Endothelial cell of umbilical vein (primary cell): ENCODE results near the gene ZNF800.

Source experiments
- POLR2A ChIP-seq: IDR thresholded peaks from 2 replicates; pipeline ENCODE4 v1.6.1; 2012; ENCODE audit warnings: low read depth, mild to moderate bottlenecking, control low read depth, low read length
- TF ChIP-seq, protein P1 (sequence below), 2 donors: IDR thresholded peaks; 1 replicate in 1 of 2; 2 replicates in 1 of 2; pipeline ENCODE4 v1.5.1; 2011; ENCODE audit warnings: low read length in 2 of 2, mild to moderate bottlenecking in 2 of 2, moderate library complexity in 2 of 2, control low read depth in 1 of 2, inconsistent platforms in 1 of 2, low read depth in 1 of 2; ENCODE audit not compliant: insufficient read depth in 1 of 2; ENCODE audit errors: extremely low read depth in 1 of 2

DNA sequence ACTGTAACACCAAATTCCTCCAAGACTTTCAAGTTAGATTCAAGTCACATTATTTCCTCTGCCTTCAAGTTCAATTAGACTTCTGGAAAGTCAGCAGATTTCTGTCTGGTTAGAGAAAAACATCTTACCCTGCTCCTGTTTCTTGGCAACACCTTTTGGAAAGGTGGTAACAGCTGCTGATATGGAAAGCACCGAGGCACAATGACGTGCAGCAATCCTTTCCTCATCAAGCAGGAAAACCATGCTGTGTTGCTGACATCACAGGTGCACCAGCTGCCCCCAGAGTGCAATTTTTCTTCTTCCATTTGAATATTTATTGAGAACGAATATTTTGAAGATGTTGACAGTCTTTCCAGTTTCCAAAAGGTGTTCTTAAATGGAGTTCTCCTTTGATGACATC is 41.9 kb downstream of the ZNF800 start:
- TF ChIP-seq, protein P1, sequence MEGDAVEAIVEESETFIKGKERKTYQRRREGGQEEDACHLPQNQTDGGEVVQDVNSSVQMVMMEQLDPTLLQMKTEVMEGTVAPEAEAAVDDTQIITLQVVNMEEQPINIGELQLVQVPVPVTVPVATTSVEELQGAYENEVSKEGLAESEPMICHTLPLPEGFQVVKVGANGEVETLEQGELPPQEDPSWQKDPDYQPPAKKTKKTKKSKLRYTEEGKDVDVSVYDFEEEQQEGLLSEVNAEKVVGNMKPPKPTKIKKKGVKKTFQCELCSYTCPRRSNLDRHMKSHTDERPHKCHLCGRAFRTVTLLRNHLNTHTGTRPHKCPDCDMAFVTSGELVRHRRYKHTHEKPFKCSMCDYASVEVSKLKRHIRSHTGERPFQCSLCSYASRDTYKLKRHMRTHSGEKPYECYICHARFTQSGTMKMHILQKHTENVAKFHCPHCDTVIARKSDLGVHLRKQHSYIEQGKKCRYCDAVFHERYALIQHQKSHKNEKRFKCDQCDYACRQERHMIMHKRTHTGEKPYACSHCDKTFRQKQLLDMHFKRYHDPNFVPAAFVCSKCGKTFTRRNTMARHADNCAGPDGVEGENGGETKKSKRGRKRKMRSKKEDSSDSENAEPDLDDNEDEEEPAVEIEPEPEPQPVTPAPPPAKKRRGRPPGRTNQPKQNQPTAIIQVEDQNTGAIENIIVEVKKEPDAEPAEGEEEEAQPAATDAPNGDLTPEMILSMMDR (IDR thresholded peaks at IDR 0.05; ENCODE audit: extremely low read depth in 1 of 2, insufficient read depth in 1 of 2, low read depth in 1 of 2, low read length in 2 of 2), result no peak
- no peak for TF ChIP-seq POLR2A
